CD14-positive monocyte (primary cell): ENCODE measurements around the gene SLC1A2. TPM values are rescaled to one million over a fixed set of nuclear protein-coding genes. Genes with fewer than 3 reads are reported as not detected.

Experiments
- DNase-seq, 3 donors: peaks; one replicate each; pipeline ENCODE4 v3.0.0-alpha.2; 2011 to 2022
- H2AFZ ChIP-seq: 2 replicates; pipeline ENCODE4 v1.6.0; 2012; ENCODE audit warnings: mild to moderate bottlenecking, low read depth, low read length, inconsistent platforms; ENCODE audit not compliant: insufficient read depth, poor library complexity, severe bottlenecking
- H3K27ac ChIP-seq, 2 donors: 1 replicate in 1 of 2; 2 replicates in 1 of 2; pipeline ENCODE4 v1.5.1; 2012 to 2013; ENCODE audit warnings: low read length in 2 of 2, control low read depth in 1 of 2, inconsistent platforms in 1 of 2, low read depth in 1 of 2, mild to moderate bottlenecking in 1 of 2
- H3K27me3 ChIP-seq, 2 donors: one replicate each; pipeline versions ENCODE4 v1.6.0 to v1.6.1; 2011 to 2013; ENCODE audit warnings: low read length in 2 of 2; ENCODE audit not compliant: control insufficient read depth in 2 of 2, insufficient read depth in 2 of 2
- H3K36me3 ChIP-seq, 2 donors: replicated peaks in 1 of 2; 1 replicate in 1 of 2; 2 replicates in 1 of 2; pipeline versions ENCODE4 v1.5.1 to v1.6.1; 2012 to 2013; ENCODE audit warnings: low read length in 2 of 2, control low read depth in 1 of 2, inconsistent platforms in 1 of 2, mild to moderate bottlenecking in 1 of 2; ENCODE audit not compliant: insufficient read depth in 2 of 2, control insufficient read depth in 1 of 2
- H3K4me1 ChIP-seq, 2 donors: 1 replicate in 1 of 2; 2 replicates in 1 of 2; pipeline versions ENCODE4 v1.5.1 to v1.6.1; 2012 to 2013; ENCODE audit warnings: low read length in 2 of 2, control low read depth in 1 of 2, inconsistent platforms in 1 of 2, mild to moderate bottlenecking in 1 of 2, moderate library complexity in 1 of 2; ENCODE audit not compliant: insufficient read depth in 2 of 2, control insufficient read depth in 1 of 2
- H3K4me2 ChIP-seq: replicated peaks from 2 replicates; pipeline ENCODE3; 2012; ENCODE audit warnings: low read length, moderate library complexity, mild to moderate bottlenecking; ENCODE audit not compliant: poor library complexity, severe bottlenecking; ENCODE audit errors: extremely low read depth
- H3K4me3 ChIP-seq, 3 experiments: fragments of 200-600 bp in 1 of 3; sonication (generic) in 1 of 3; replicated peaks in 1 of 3; 1 replicate in 2 of 3; 2 replicates in 1 of 3; pipeline ENCODE4 v1.5.1; 2011 to 2013; ENCODE audit warnings: low read length in 3 of 3, mild to moderate bottlenecking in 3 of 3, control low read depth in 2 of 3, low read depth in 2 of 3, inconsistent platforms in 1 of 3, moderate library complexity in 1 of 3
- H3K79me2 ChIP-seq: 2 replicates; pipeline ENCODE4 v1.6.0; 2012; ENCODE audit warnings: mild to moderate bottlenecking, control low read depth, inconsistent platforms, low read length, moderate library complexity; ENCODE audit not compliant: insufficient read depth
- H3K9ac ChIP-seq: 2 replicates; pipeline ENCODE4 v1.6.0; 2017; ENCODE audit warnings: low read length, mild to moderate bottlenecking; ENCODE audit not compliant: insufficient read depth, poor library complexity, severe bottlenecking
- H3K9me3 ChIP-seq, 2 donors: replicated peaks in 1 of 2; 1 replicate in 1 of 2; 2 replicates in 1 of 2; pipeline versions ENCODE4 v1.5.1 to v1.6.1; 2012 to 2013; ENCODE audit warnings: low read length in 2 of 2, control low read depth in 1 of 2; ENCODE audit not compliant: control insufficient read depth in 1 of 2, insufficient read depth in 1 of 2
- H4K20me1 ChIP-seq: 2 replicates; pipeline ENCODE4 v1.6.0; 2012; ENCODE audit warnings: mild to moderate bottlenecking, low read length, control low read depth, moderate library complexity; ENCODE audit not compliant: insufficient read depth
- H3K27ac Mint-ChIP-seq, 7 donors: one replicate each; pipeline ENCODE4 v1.8.0; 2020; ENCODE audit warnings: mild to moderate bottlenecking in 7 of 7, mixed read lengths in 7 of 7, moderate library complexity in 6 of 7, inconsistent platforms in 2 of 7
- H3K27me3 Mint-ChIP-seq, 3 donors: one replicate each; pipeline ENCODE4 v1.8.0; 2021 to 2022; ENCODE audit warnings: low read depth in 3 of 3, mild to moderate bottlenecking in 3 of 3, mixed read lengths in 3 of 3, moderate library complexity in 3 of 3, inconsistent platforms in 1 of 3
- H3K36me3 Mint-ChIP-seq, 2 donors: one replicate each; pipeline ENCODE4 v1.8.0; 2020; ENCODE audit warnings: mixed read lengths in 2 of 2, inconsistent platforms in 1 of 2, mild to moderate bottlenecking in 1 of 2
- H3K4me1 Mint-ChIP-seq: one replicate; pipeline ENCODE4 v1.8.0; 2020; ENCODE audit warnings: mild to moderate bottlenecking, mixed read lengths
- H3K4me3 Mint-ChIP-seq, 2 donors: one replicate each; pipeline ENCODE4 v1.8.0; 2020; ENCODE audit warnings: mild to moderate bottlenecking in 2 of 2, mixed read lengths in 2 of 2, moderate library complexity in 1 of 2
- H3K9me3 Mint-ChIP-seq, 7 donors: one replicate each; pipeline ENCODE4 v1.8.0; 2020 to 2022; ENCODE audit warnings: mixed read lengths in 7 of 7, mild to moderate bottlenecking in 6 of 7, moderate library complexity in 6 of 7, inconsistent platforms in 2 of 7
- CTCF ChIP-seq: fragments of 200-600 bp; IDR thresholded peaks from one replicate; pipeline ENCODE4 v1.8.0; 2022; ENCODE audit warnings: antibody characterized with exemption, mild to moderate bottlenecking
- WGBS: methylation state at CpG from one replicate; pipeline ENCODE4 v1.1.5; 2013; ENCODE audit warnings: missing lambda C conversion rate; ENCODE audit not compliant: insufficient coverage; 5-methylcytosine and 5-hydroxymethylcytosine counted together
- intact Hi-C, 2 donors: fragments of 100-400 bp; cut with micrococcal nuclease; formaldehyde crosslinking; loops; one replicate each; pipeline versions ENCODE4 v1.15.0 to v1.15.1; 2023
- polyA plus RNA-seq, 3 donors: library from polyadenylated mRNA; depleted of rRNA in 1 of 3; unstranded in 2 of 3; stranded (reverse) in 1 of 3; fragments of 300-500 nt in 2 of 3; fragments of >200 nt in 1 of 3; fragmentation: Illumina TruSeq in 2 of 3; gene quantifications; 1 replicate in 2 of 3; 2 replicates in 1 of 3; pipeline ENCODE4 v1.2.3, GENCODE V29; 2012 to 2021

The SLC1A2 gene
- polyA plus RNA-seq, 3 donors = 0.07 TPM; not detected in 2

DNA sequence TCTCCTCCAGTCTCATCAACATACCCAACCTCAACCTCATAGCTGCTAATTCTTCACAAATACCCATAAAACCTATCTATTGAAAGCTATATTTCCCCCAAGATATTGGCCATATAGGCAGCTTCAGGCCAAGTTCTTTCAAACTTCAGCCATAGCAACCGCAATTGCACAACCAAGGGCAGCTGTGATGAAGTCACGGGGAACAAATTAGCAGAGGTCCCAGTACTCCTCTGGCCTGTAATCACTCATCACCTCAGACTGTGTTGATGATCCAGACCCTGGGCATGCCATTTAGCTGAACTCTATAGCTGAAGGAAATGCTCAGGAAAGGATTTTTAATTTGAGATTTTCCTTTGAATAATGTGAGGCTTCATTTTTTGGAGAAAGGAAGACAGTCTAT is 84.1 kb downstream of the SLC1A2 start:
- no peaks in the 10 kb centered on the region for H3K79me2 ChIP-seq
- Mint-ChIP-seq H3K9me3 (peaks cover 2 to 13% (median 8%) of the 10 kb centered on the region in 7 donors), H3K4me1 (peaks cover 38% of the 10 kb centered on the region), H3K27ac (peak overlapping the region; percentile 61 to 89 (median 71)), H3K36me3 (peaks cover 0 to 2% of the 10 kb centered on the region in 2 donors), H3K27me3 (peaks cover 0 to 3% (median 2%) of the 10 kb centered on the region in 3 donors), H3K4me3 (no peak overlapping the region)
- intact Hi-C loops = loop anchor here (5.0 kb wide), 2 partner anchors 33 to 108 kb away; no protein-coding TSS in a partner anchor
- no peak overlapping the region for H3K4me2 ChIP-seq
- H4K20me1 ChIP-seq = no peaks in the 10 kb centered on the region
- H3K27me3 ChIP-seq = no peaks in the 10 kb centered on the region
- WGBS = 75% methylated on average over 2 of the region's 2 CpGs
- peaks cover 20 to 37% of the 10 kb centered on the region in 2 donors for H3K4me1 ChIP-seq
- peak; percentile 52 to 76 (median 75) for DNase-seq
- H3K9me3 ChIP-seq = peaks cover 0 to 2% of the 10 kb centered on the region in 2 donors
- H2AFZ ChIP-seq = no peak overlapping the region
- H3K36me3 ChIP-seq = no peaks in the 10 kb centered on the region
- no peak overlapping the region for H3K9ac ChIP-seq
- peak overlapping the region in 1 of 2 donors; percentile 67 for H3K27ac ChIP-seq
- no peak for TF ChIP-seq CTCF
- no peak overlapping the region for H3K4me3 ChIP-seq

DNA sequence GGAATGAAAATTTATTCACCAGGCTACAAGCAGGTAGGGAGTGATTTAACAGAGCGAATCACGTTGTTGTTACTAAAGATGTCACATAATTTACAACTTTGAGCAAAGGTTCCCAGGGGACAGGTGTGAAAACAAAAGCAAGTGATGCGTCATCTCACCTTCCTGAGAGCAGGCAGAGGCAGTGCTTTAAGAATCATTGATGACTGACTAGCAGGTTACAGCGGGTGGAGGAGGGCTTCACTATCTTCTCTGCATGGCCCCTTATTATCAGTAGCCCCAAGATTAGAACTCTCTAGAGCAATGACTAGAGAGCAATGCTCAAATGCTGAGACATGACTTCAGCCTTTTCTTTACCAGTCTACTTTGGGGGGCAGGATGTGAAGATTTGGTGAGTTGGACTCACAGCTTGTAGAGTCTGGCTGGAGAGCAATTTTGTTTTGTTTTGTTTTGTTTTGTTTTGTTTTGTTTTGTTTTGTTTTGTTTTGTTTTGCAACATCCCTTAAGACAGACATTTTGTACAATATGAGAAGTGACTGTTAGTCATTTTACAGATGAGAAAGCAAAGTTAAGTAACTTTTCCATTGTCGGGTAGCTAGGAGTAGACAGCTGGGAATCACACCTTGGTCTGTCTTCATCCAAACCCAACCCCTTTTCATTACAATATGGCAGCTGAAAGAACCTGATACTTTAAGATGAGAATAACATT is 84.8 kb downstream of the SLC1A2 start:
- peaks cover 39% of the 10 kb centered on the region for H3K4me1 Mint-ChIP-seq
- peaks cover 0 to 3% (median 2%) of the 10 kb centered on the region in 3 donors for H3K27me3 Mint-ChIP-seq
- peaks cover 0 to 2% of the 10 kb centered on the region in 2 donors for H3K36me3 Mint-ChIP-seq
- no peak overlapping the region for H3K4me3 Mint-ChIP-seq
- DNase-seq = peak; percentile 63 to 90 (median 72)
- Histone ChIP-seq H3K4me3 (no peak overlapping the region), H3K36me3 (no peaks in the 10 kb centered on the region), H2AFZ (peak overlapping the region; percentile 9), H4K20me1 (no peaks in the 10 kb centered on the region), H3K9ac (no peak overlapping the region), H3K79me2 (no peaks in the 10 kb centered on the region), H3K4me1 (peaks cover 20 to 38% of the 10 kb centered on the region in 2 donors), H3K27ac (peak overlapping the region in 1 of 2 donors; percentile 67), H3K27me3 (no peaks in the 10 kb centered on the region), H3K9me3 (peaks cover 0 to 2% of the 10 kb centered on the region in 2 donors), H3K4me2 (no peak overlapping the region)
- peaks cover 2 to 13% (median 8%) of the 10 kb centered on the region in 7 donors for H3K9me3 Mint-ChIP-seq
- peak overlapping the region; percentile 61 to 89 (median 71) for H3K27ac Mint-ChIP-seq
- intact Hi-C loops = loop anchor here (5.0 kb wide), 2 partner anchors 32 to 107 kb away; no protein-coding TSS in a partner anchor
- TF ChIP-seq CTCF = no peak
- WGBS = 90% methylated on average over 2 of the region's 5 CpGs
